GM19193 (cell line): ENCODE measurements around the gene CRADD.

ENCODE experiments used
- POLR2A ChIP-seq: IDR thresholded peaks from 4 replicates; pipeline ENCODE4 v1.6.1; 2011; ENCODE audit not compliant: insufficient read depth, insufficient read length; ENCODE audit errors: extremely low read depth

The CRADD gene

GRCh38 chr12:93677195-93678064 is at the start of gene CRADD:
Gene CRADD (plus strand): TSS chr12:93677375.
- peak; percentile 96 for TF ChIP-seq POLR2A

- no peak for TF ChIP-seq POLR2A
Measured at GRCh38 chr12:93632383-93632782, 44.8 kb upstream of the CRADD start.

GRCh38 chr12:93634416-93634815 is 42.8 kb upstream of the CRADD start:
- TF ChIP-seq POLR2A: no peak

GRCh38 chr12:93636708-93637107 is 40.5 kb upstream of the CRADD start:
- TF ChIP-seq POLR2A: no peak

GRCh38 chr12:93638095-93638494 is 39.1 kb upstream of the CRADD start:
- no peak for TF ChIP-seq POLR2A

- TF ChIP-seq POLR2A: no peak
Measured at GRCh38 chr12:93638954-93639353, 38.2 kb upstream of the CRADD start.

- no peak for TF ChIP-seq POLR2A
Measured at GRCh38 chr12:93639406-93639805, 37.8 kb upstream of the CRADD start.

- TF ChIP-seq POLR2A: no peak
Measured at GRCh38 chr12:93642751-93643150, 34.4 kb upstream of the CRADD start.

GRCh38 chr12:93645702-93646101 is 31.5 kb upstream of the CRADD start:
- TF ChIP-seq POLR2A: no peak

GRCh38 chr12:93650626-93651025 is 26.5 kb upstream of the CRADD start:
- no peak for TF ChIP-seq POLR2A

GRCh38 chr12:93653079-93653478 is 24.1 kb upstream of the CRADD start:
- no peak for TF ChIP-seq POLR2A

- no peak for TF ChIP-seq POLR2A
Measured at GRCh38 chr12:93653712-93654111, 23.5 kb upstream of the CRADD start.

- no peak for TF ChIP-seq POLR2A
Measured at GRCh38 chr12:93654421-93654820, 22.8 kb upstream of the CRADD start.

- no peak for TF ChIP-seq POLR2A
Measured at GRCh38 chr12:93657071-93657470, 20.1 kb upstream of the CRADD start.

- TF ChIP-seq POLR2A: no peak
Measured at GRCh38 chr12:93661021-93661420, 16.2 kb upstream of the CRADD start.

- TF ChIP-seq POLR2A: no peak
Measured at GRCh38 chr12:93663006-93663728, 14.0 kb upstream of the CRADD start.
